Adrenal gland (tissue), 12 donors: ENCODE results near the gene NBEAL2. TPM values are rescaled to one million over a fixed set of nuclear protein-coding genes. Genes with fewer than 3 reads are reported as not detected.
"Not testable (repeated sequence)": the region's sequence is repeated elsewhere in the genome, so short reads cannot be mapped to it uniquely, and the experiment has no call there.

Experiments
- DNase-seq, 7 donors: peaks; one replicate each; pipeline ENCODE4 v3.0.0-alpha.2; 2019 to 2020
- H3K27ac ChIP-seq, 5 donors: fragments of 200-600 bp; sonication (generic) in 4 of 5; 1 replicate in 3 of 5; 2 replicates in 2 of 5; pipeline versions ENCODE4 v1.5.1 to v1.8.0; 2016 to 2020; ENCODE audit warnings: mild to moderate bottlenecking in 1 of 5
- H3K27me3 ChIP-seq: fragments of 200-600 bp; 2 replicates; pipeline ENCODE4 v1.8.0; 2021
- H3K36me3 ChIP-seq, 2 donors: fragments of 200-600 bp; replicated peaks in 1 of 2; 1 replicate in 1 of 2; 2 replicates in 1 of 2; pipeline versions ENCODE4 v1.5.1 to v1.8.0; 2018 to 2022
- H3K4me1 ChIP-seq, 2 donors: fragments of 200-600 bp; replicated peaks in 1 of 2; 1 replicate in 1 of 2; 2 replicates in 1 of 2; pipeline versions ENCODE4 v1.5.1 to v1.8.0; 2018 to 2021
- H3K4me3 ChIP-seq, 4 donors: fragments of 200-600 bp; sonication (generic) in 3 of 4; one replicate each; pipeline ENCODE4 v1.5.1; 2016 to 2018
- H3K9me3 ChIP-seq, 3 donors: fragments of 200-600 bp; sonication (generic) in 1 of 3; replicated peaks in 1 of 3; 1 replicate in 2 of 3; 2 replicates in 1 of 3; pipeline versions ENCODE4 v1.5.1 to v1.8.0; 2016 to 2021
- POLR2A ChIP-seq, 2 donors: fragments of 450-650 bp; IDR thresholded peaks; one replicate each; pipeline ENCODE4 v1.6.1; 2017; ENCODE audit warnings: antibody characterized with exemption in 2 of 2, mild to moderate bottlenecking in 2 of 2, moderate library complexity in 1 of 2
- WGBS, 4 donors: extraction: QIAGEN DNeasy Blood & Tissue Kit in 2 of 4; methylation state at CpG; one replicate each; pipeline versions ENCODE4 v1.1.5 to v1.1.7; 2013 to 2017; 5-methylcytosine and 5-hydroxymethylcytosine counted together
- intact Hi-C, 2 donors: fragments of 100-400 bp; cut with DNase I; formaldehyde crosslinking; loops; one replicate each; pipeline versions ENCODE4 v1.14.1 to v1.15.0; 2022 to 2023
- polyA plus RNA-seq, 3 donors: library from polyadenylated mRNA; stranded (reverse); fragments of 200-250 nt in 2 of 3; fragments of 350-450 nt in 1 of 3; fragmentation: Illumina TruSeq in 1 of 3; extraction: RNeasy Lipid Tissue Mini Kit (QIAGEN cat#74804) in 1 of 3; gene quantifications; one replicate each; pipeline ENCODE4 v1.2.3, GENCODE V29; 2013 to 2014
- total RNA-seq, 9 donors: library from RNA; depleted of rRNA in 4 of 9; stranded (reverse); fragments of >200 nt in 4 of 9; fragments of 120-200 nt in 1 of 9; fragmentation: NEBNext Ultra II Directional in 1 of 9; extraction: Animal tissue kit (Norgen Biotek cat#: 25700) in 1 of 9; gene quantifications; one replicate each; pipeline versions ENCODE4 v1.1.0 to v1.2.4, GENCODE V29; 2013 to 2023
- TF ChIP-seq, protein P1 (sequence below), 6 experiments: fragments of 450-650 bp in 4 of 6; fragments of 200-600 bp in 2 of 6; sonication (generic) in 1 of 6; IDR thresholded peaks; 1 replicate in 5 of 6; 2 replicates in 1 of 6; pipeline versions ENCODE4 v1.5.1 to v1.8.0; 2016 to 2021; ENCODE audit warnings: antibody characterized with exemption in 6 of 6, mild to moderate bottlenecking in 2 of 6, moderate library complexity in 1 of 6
- donor health status: healthy with polysubstance abuse.
- donor health status: Bipolar disorder and iron deficiency.
- donor health status: DM: yes; HTN: yes; CAD: no.
- donor health status: DM: no; HTN: no; CAD: no.
- donor health status: DM: no; HTN: no; CAD: no.
- donor health status: DM: yes; HTN: yes; CAD: no.

Gene NBEAL2
- total and polyA plus RNA-seq, 12 donors = 7.3 to 154 (median 29.0) TPM

DNA sequence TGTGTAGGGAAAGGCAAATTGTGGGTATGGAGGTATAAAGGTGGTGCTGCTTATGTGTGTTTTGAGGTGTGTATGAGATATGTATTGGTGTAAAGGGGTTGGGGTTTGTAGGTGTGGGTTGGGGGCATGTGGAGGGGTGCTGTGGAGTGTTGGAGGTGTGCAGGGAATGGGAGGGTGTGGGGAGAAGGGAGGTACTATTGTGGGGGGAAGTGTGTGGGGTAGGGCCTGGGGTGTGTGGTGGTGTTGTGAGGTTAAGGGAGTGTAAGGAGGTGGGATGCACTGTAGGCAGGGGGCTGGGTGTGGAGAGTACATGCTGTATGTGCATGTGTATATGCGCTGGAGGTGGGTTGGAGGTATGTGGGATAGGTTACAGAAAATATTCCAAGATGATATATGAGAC, 18.6 kb upstream of the NBEAL2 start:
- no peak overlapping the region for H3K4me3 ChIP-seq
- H3K4me1 ChIP-seq = peaks cover 34 to 49% of the 10 kb centered on the region in 2 donors
- no peak for DNase-seq
- TF ChIP-seq, protein P1, sequence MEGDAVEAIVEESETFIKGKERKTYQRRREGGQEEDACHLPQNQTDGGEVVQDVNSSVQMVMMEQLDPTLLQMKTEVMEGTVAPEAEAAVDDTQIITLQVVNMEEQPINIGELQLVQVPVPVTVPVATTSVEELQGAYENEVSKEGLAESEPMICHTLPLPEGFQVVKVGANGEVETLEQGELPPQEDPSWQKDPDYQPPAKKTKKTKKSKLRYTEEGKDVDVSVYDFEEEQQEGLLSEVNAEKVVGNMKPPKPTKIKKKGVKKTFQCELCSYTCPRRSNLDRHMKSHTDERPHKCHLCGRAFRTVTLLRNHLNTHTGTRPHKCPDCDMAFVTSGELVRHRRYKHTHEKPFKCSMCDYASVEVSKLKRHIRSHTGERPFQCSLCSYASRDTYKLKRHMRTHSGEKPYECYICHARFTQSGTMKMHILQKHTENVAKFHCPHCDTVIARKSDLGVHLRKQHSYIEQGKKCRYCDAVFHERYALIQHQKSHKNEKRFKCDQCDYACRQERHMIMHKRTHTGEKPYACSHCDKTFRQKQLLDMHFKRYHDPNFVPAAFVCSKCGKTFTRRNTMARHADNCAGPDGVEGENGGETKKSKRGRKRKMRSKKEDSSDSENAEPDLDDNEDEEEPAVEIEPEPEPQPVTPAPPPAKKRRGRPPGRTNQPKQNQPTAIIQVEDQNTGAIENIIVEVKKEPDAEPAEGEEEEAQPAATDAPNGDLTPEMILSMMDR (IDR thresholded peaks at IDR 0.05) = no peak
- TF ChIP-seq POLR2A (IDR thresholded peaks at IDR 0.05) = no peak
- intact Hi-C loops = no loop called here
- WGBS, 4 donors = 61 to 96% (median 86%) methylated on average over 1 of the region's 1 CpG
- H3K36me3 ChIP-seq = no peaks in the 10 kb centered on the region
- no peaks in the 10 kb centered on the region for H3K9me3 ChIP-seq
- H3K27me3 ChIP-seq = no peaks in the 10 kb centered on the region
- peak overlapping the region; percentile 36 to 84 (median 69) for H3K27ac ChIP-seq

DNA sequence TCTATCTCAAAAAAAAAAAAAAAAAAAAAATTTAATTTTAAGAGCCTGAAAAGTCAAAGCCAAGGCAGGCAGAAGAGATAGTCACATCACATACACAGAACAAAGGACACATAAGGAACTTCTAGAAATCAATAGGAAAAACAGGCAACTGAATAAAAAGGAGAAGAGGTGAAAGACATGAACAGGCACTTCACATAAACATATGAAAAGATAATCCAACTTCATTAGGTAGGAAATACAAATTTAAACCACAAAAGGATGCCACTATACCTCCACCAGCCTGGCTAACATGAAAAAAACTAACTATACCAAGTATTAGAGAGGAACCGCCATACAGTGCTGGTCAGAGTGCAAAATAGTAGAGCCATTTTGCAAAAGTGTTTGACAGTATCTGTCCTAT, 17.0 kb upstream of the NBEAL2 start:
- 97 to 100% (median 100%) methylated on average over 1 of the region's 1 CpG for WGBS, 4 donors
- TF ChIP-seq, protein P1 (IDR thresholded peaks at IDR 0.05) = no peak
- no peak for TF ChIP-seq POLR2A (IDR thresholded peaks at IDR 0.05)
- Histone ChIP-seq H3K4me3 (no peak overlapping the region), H3K9me3 (no peaks in the 10 kb centered on the region), H3K27me3 (no peaks in the 10 kb centered on the region), H3K36me3 (no peaks in the 10 kb centered on the region), H3K4me1 (peaks cover 34 to 48% of the 10 kb centered on the region in 2 donors), H3K27ac (no peak overlapping the region)
- intact Hi-C loops = no loop called here
- DNase-seq = no peak

DNA sequence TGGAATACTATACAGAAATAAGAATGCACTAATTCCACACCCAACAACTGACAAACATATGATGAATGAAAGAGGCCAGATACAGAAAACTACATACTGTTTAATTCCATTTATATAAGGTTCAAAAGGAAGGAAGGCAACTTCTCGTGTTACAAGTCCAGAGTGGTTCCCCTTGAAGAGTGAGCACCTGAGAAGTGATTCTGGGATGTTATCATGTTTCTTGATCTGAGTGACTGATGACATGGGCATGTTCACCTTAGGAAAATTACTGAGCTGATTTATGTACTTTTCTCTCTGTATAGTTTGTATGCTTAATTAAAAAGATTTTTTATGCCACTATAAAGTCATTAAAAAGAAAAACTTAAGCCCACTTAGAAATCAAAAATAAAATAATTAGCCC, 16.5 kb upstream of the NBEAL2 start:
- H3K27ac ChIP-seq = no peak overlapping the region
- intact Hi-C loops = no loop called here
- H3K36me3 ChIP-seq = no peaks in the 10 kb centered on the region
- H3K4me1 ChIP-seq = peaks cover 34 to 48% of the 10 kb centered on the region in 2 donors
- no peaks in the 10 kb centered on the region for H3K27me3 ChIP-seq
- DNase-seq = no peak
- no peak for TF ChIP-seq POLR2A (IDR thresholded peaks at IDR 0.05)
- 82 to 93% (median 88%) methylated on average over 1 of the region's 1 CpG for WGBS, 4 donors
- no peak overlapping the region for H3K4me3 ChIP-seq
- no peaks in the 10 kb centered on the region for H3K9me3 ChIP-seq

DNA sequence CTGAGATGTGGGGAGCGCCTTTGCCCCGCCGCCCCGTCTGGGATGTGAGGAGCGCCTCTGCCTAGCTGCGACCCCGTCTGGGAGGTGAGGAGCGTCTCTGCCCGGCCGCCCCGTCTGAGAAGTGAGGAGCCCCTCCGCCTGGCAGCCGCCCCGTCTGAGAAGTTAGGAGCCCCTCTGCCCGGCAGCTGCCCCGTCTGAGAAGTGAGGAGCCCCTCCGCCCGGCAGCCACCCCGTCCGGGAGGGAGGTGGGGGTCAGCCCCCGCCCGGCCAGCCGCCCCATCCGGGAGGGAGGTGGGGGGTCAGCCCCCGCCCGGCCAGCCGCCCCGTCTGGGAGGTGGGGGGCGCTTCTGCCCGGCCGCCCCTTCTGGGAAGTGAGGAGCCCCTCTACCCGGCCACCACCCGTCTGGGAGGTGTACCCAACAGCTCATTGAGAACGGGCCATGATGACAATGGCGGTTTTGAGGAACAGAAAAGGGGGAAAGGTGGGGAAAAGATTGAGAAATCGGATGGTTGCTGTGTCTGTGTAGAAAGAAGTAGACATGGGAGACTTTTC, 15.4 kb upstream of the NBEAL2 start:
- peaks cover 37 to 47% of the 10 kb centered on the region in 2 donors for H3K4me1 ChIP-seq
- H3K27me3 ChIP-seq, DNase-seq, H3K9me3 ChIP-seq, H3K4me3 ChIP-seq, H3K27ac ChIP-seq, H3K36me3 ChIP-seq, intact Hi-C loops: not testable (repeated sequence)
- 84 to 96% (median 89%) methylated on average over 5 to 36 of the region's 36 CpGs for WGBS, 4 donors

DNA sequence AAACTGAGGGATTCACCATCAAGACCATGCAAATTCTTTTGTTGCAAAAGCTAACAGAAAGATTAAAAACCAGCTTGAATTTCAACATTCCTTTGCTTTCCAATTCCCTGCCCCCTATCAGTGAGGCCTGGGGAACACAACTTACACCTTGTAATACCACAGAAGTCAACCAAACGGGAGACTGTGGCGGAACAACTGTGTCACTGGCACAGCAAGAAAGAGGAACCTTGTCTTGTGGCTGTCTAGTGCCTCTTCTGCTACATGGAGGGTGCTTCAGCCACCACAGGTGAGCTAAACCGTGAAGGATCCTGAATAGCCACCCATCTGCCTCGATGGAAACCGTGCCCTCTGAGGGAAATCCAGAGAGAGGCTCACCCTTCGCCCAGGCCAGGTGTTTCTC, 14.3 kb upstream of the NBEAL2 start:
- Histone ChIP-seq H3K27ac (peak overlapping the region in 2 of 5 donors; percentile 32 to 46), H3K4me1 (peaks cover 38 to 47% of the 10 kb centered on the region in 2 donors), H3K9me3 (no peaks in the 10 kb centered on the region), H3K36me3 (no peaks in the 10 kb centered on the region), H3K4me3 (no peak overlapping the region), H3K27me3 (no peaks in the 10 kb centered on the region)
- intact Hi-C loops = no loop called here
- DNase-seq = peak in 1 of 7 donors; percentile 53
- 57 to 75% (median 70%) methylated on average over 2 to 6 of the region's 6 CpGs for WGBS, 4 donors
- TF ChIP-seq POLR2A (IDR thresholded peaks at IDR 0.05) = no peak
- TF ChIP-seq, protein P1 (IDR thresholded peaks at IDR 0.05) = no peak
